Peyer's patch (tissue), 4 donors: Measurements from ENCODE around the gene ANKRD13D.

ENCODE experiments used
- CTCF ChIP-seq, 6 experiments: fragments of 450-650 bp in 4 of 6; fragments of 200-600 bp in 2 of 6; sonication (generic) in 1 of 6; IDR thresholded peaks; one replicate each; pipeline ENCODE4 v1.5.1; 2017 to 2019; ENCODE audit warnings: antibody characterized with exemption in 6 of 6, mild to moderate bottlenecking in 3 of 6, moderate library complexity in 1 of 6
- POLR2A ChIP-seq, 2 donors: fragments of 450-650 bp; IDR thresholded peaks; one replicate each; pipeline ENCODE4 v1.5.1; 2017; ENCODE audit warnings: antibody characterized with exemption in 2 of 2, mild to moderate bottlenecking in 2 of 2, moderate library complexity in 2 of 2

DNA sequence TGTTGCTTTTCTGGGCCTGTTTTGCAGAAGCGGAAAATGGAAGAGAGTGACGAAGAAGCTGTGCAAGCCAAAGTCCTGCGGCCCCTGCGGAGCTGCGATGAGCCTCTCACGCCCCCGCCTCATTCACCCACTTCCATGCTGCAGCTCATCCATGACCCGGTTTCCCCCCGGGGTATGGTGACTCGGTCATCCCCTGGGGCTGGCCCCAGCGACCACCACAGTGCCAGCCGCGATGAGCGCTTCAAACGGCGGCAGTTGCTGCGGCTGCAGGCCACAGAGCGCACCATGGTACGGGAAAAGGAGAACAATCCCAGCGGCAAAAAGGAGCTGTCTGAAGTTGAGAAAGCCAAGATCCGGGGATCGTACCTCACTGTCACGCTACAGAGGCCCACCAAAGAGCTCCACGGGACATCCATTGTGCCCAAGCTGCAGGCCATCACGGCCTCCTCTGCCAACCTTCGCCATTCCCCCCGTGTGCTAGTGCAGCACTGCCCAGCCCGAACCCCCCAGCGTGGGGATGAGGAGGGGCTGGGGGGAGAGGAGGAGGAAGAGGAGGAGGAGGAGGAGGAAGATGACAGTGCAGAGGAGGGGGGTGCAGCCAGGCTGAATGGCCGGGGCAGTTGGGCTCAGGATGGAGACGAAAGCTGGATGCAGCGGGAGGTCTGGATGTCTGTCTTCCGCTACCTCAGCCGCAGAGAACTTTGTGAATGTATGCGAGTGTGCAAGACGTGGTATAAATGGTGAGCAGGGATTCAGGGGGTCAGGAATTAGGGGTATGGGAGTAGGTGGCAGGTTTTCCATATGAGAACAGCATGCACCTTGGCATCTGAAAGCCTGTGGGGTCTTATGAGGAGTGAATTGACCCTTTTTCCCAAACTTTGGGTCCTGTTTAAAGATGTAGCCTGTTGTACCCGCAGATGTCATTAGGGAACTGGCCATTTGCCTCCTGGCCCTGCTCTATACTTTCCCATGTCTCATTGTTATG is 38.8 kb upstream of the ANKRD13D start:
- TF ChIP-seq CTCF (IDR thresholded peaks at IDR 0.05) (no peak), POLR2A (IDR thresholded peaks at IDR 0.05) (no peak)
